ENCODE measurements around the gene XYLT1.

The XYLT1 gene

GRCh38 chr16:17151335-17151734 is 319.4 kb downstream of the XYLT1 start (continued):
- no peak for TF ChIP-seq KLF17 (tag by site-specific recombination; IDR thresholded peaks at IDR 0.05)
- TF ChIP-seq HOXA7 (CRISPR knock-in tag; IDR thresholded peaks at IDR 0.05; ENCODE audit: borderline replicate concordance), result no peak
- TF ChIP-seq ZNF174 (tag by site-specific recombination; IDR thresholded peaks at IDR 0.05), result no peak
- no peak for TF ChIP-seq SCRT1 (tag by site-specific recombination; IDR thresholded peaks at IDR 0.05; ENCODE audit: borderline replicate concordance)
- TF ChIP-seq ZNF140 (tag by site-specific recombination; IDR thresholded peaks at IDR 0.05), result no peak
- TF ChIP-seq ZNF280C (tag by site-specific recombination; IDR thresholded peaks at IDR 0.05), result no peak
- TF ChIP-seq ZNF280D (tag by site-specific recombination; IDR thresholded peaks at IDR 0.05), result no peak

- ChIA-PET CTCF (no interaction called here), POLR2A (no interaction called here)
- H3K27ac ChIP-seq (ENCODE audit: extremely low read depth, low read depth, low read length), result no peak overlapping the region
- H3K4me3 ChIP-seq (ENCODE audit: low read depth, low read length), result no peak overlapping the region
- TF ChIP-seq REST (tag by site-specific recombination; IDR thresholded peaks at IDR 0.05) (peak; percentile 92), ZNF423 (tag by site-specific recombination; IDR thresholded peaks at IDR 0.05) (no peak), ZNF654 (tag by site-specific recombination; IDR thresholded peaks at IDR 0.05; ENCODE audit: low read depth) (no peak), ZNF776 (tag by site-specific recombination; IDR thresholded peaks at IDR 0.05; ENCODE audit: borderline replicate concordance) (no peak), KLF17 (tag by site-specific recombination; IDR thresholded peaks at IDR 0.05) (no peak), KLF10 (tag by site-specific recombination; IDR thresholded peaks at IDR 0.05) (no peak), ZNF48 (tag by site-specific recombination; IDR thresholded peaks at IDR 0.05) (no peak)
- H3K9me3 ChIP-seq (ENCODE audit: control insufficient read depth, insufficient read depth, low read depth, low read length), result no peaks in the 10 kb centered on the region
- no peaks in the 10 kb centered on the region for H3K4me1 ChIP-seq (ENCODE audit: control insufficient read depth, insufficient read depth, low read length)
- H3K36me3 ChIP-seq (ENCODE audit: control insufficient read depth in 2 of 2, insufficient read depth in 1 of 2, low read length in 2 of 2), result no peaks in the 10 kb centered on the region
These were observed 320.8 kb downstream of the XYLT1 start for GRCh38 chr16:17149904-17150483.

All from HEK293 (cell line).